Caco-2 (cell line): ENCODE results near the gene AMD1. TPM values are rescaled to one million over a fixed set of nuclear protein-coding genes. Genes with fewer than 3 reads are reported as not detected.
"Not testable (repeated sequence)": the region's sequence is repeated elsewhere in the genome, so short reads cannot be mapped to it uniquely, and the experiment has no call there.

Source experiments
- BruUV-seq: library from RNA; stranded (reverse); fragments of 400-500 nt; replicated peaks from 2 replicates; lab custom pipeline; 2021; lab: Mats Ljungman, UMichigan
- CTCF ChIA-PET: fragments of 300-600 bp; sonication (Branson Sonifier 250); formaldehyde crosslinking; loops from one replicate; lab custom pipeline; 2022; ENCODE audit warnings: antibody characterized with exemption; lab: Charles Lee
- POLR2A ChIA-PET: fragments of 300-600 bp; sonication (Branson Sonifier 250); formaldehyde crosslinking; loops from one replicate; lab custom pipeline; 2022; ENCODE audit warnings: antibody characterized with exemption; lab: Charles Lee
- DNase-seq, 2 experiments: peaks; one replicate each; pipeline versions ENCODE4 v3.0.0 to v3.0.0-alpha.2; 2020 to 2022
- H3K27me3 ChIP-seq: replicated peaks from 2 replicates; pipeline ENCODE4 v1.6.0; 2011; ENCODE audit warnings: low read length; ENCODE audit not compliant: control insufficient read depth, insufficient read depth
- H3K36me3 ChIP-seq: 2 replicates; pipeline ENCODE4 v1.5.1; 2011; ENCODE audit warnings: low read length; ENCODE audit not compliant: control insufficient read depth, insufficient read depth
- H3K4me1 ChIP-seq: fragments of 250-450 bp; sonication (Bioruptor Pico); 2 replicates; pipeline ENCODE4 v1.5.1; 2020; ENCODE audit warnings: mild to moderate bottlenecking
- H3K4me3 ChIP-seq: 2 replicates; pipeline ENCODE4 v1.5.1; 2011; ENCODE audit warnings: low read depth, mild to moderate bottlenecking, control low read depth, low read length
- H3K9me3 ChIP-seq: fragments of 250-450 bp; sonication (Bioruptor Pico); 2 replicates; pipeline ENCODE4 v1.5.1; 2020; ENCODE audit warnings: mild to moderate bottlenecking, moderate library complexity
- H3K27ac Mint-ChIP-seq: one replicate; pipeline ENCODE4 v1.8.0; 2022; ENCODE audit warnings: mixed read lengths; ENCODE audit not compliant: unreplicated experiment
- H3K27me3 Mint-ChIP-seq: one replicate; pipeline ENCODE4 v1.8.0; 2022; ENCODE audit warnings: mixed read lengths; ENCODE audit not compliant: insufficient read depth, unreplicated experiment
- H3K36me3 Mint-ChIP-seq: one replicate; pipeline ENCODE4 v1.8.0; 2022; ENCODE audit warnings: mild to moderate bottlenecking, mixed read lengths; ENCODE audit not compliant: insufficient read depth, unreplicated experiment
- H3K4me1 Mint-ChIP-seq: one replicate; pipeline ENCODE4 v1.8.0; 2022; ENCODE audit warnings: low read depth, mixed read lengths; ENCODE audit not compliant: unreplicated experiment
- H3K4me3 Mint-ChIP-seq: one replicate; pipeline ENCODE4 v1.8.0; 2022; ENCODE audit warnings: mild to moderate bottlenecking, moderate library complexity, mixed read lengths; ENCODE audit not compliant: unreplicated experiment
- H3K9me3 Mint-ChIP-seq: one replicate; pipeline ENCODE4 v1.8.0; 2022; ENCODE audit warnings: mixed read lengths; ENCODE audit not compliant: unreplicated experiment
- CTCF ChIP-seq, 2 experiments: fragments of 200-600 bp in 1 of 2; IDR thresholded peaks; 1 replicate in 1 of 2; 2 replicates in 1 of 2; pipeline versions ENCODE4 v1.5.1 to v1.8.0; 2011 to 2022; ENCODE audit warnings: antibody characterized with exemption in 1 of 2, control low read depth in 1 of 2, inconsistent platforms in 1 of 2, low read depth in 1 of 2, low read length in 1 of 2, mild to moderate bottlenecking in 1 of 2, moderate library complexity in 1 of 2; ENCODE audit not compliant: insufficient read depth in 1 of 2, severe bottlenecking in 1 of 2, unreplicated experiment in 1 of 2
- intact Hi-C: fragments of 100-400 bp; cut with micrococcal nuclease; formaldehyde crosslinking; loops from one replicate; pipeline ENCODE4 v1.10.0; 2022; ENCODE audit not compliant: unreplicated experiment
- total RNA-seq: library from RNA; stranded (reverse); gene quantifications from 2 replicates; pipeline ENCODE4 v1.2.3, GENCODE V29; 2022

AMD1 gene
- total RNA-seq, 1 experiment from 2014 or later = 90.0 TPM

GRCh38 chr6:110902091-110902490, 27.5 kb downstream of the AMD1 start:
- no peak overlapping the region for H3K27ac Mint-ChIP-seq
- no peak for DNase-seq
- BruUV-seq = no TSS peak
- peaks cover 43% of the 10 kb centered on the region for H3K9me3 Mint-ChIP-seq
- Histone ChIP-seq H3K4me1 (no peaks in the 10 kb centered on the region), H3K4me3 (no peak overlapping the region), H3K9me3 (peaks cover 4% of the 10 kb centered on the region; the same call in 1 of the 2 replicates), H3K36me3 (peaks cover 1% of the 10 kb centered on the region; the same call in 1 of the 2 replicates), H3K27me3 (no peaks in the 10 kb centered on the region)
- H3K36me3 Mint-ChIP-seq = peaks cover 84% of the 10 kb centered on the region
- no peak overlapping the region for H3K4me3 Mint-ChIP-seq
- peaks cover 5% of the 10 kb centered on the region for H3K4me1 Mint-ChIP-seq
- H3K27me3 Mint-ChIP-seq = no peaks in the 10 kb centered on the region
- intact Hi-C loops = no loop called here
- CTCF ChIA-PET = no interaction called here
- POLR2A ChIA-PET = no interaction called here
- no peak for TF ChIP-seq CTCF (IDR thresholded peaks at IDR 0.05; ENCODE audit: insufficient read depth in 1 of 2, low read depth in 1 of 2, low read length in 1 of 2, severe bottlenecking in 1 of 2, unreplicated experiment in 1 of 2)

- H3K9me3 ChIP-seq, CTCF ChIA-PET, H3K27ac Mint-ChIP-seq, H3K27me3 ChIP-seq, H3K4me1 ChIP-seq, H3K4me1 Mint-ChIP-seq, BruUV-seq, H3K27me3 Mint-ChIP-seq, H3K4me3 Mint-ChIP-seq, intact Hi-C loops, POLR2A ChIA-PET, H3K4me3 ChIP-seq, DNase-seq, H3K36me3 ChIP-seq: not testable (repeated sequence)
- peaks cover 57% of the 10 kb centered on the region for H3K36me3 Mint-ChIP-seq
- H3K9me3 Mint-ChIP-seq = peaks cover 50% of the 10 kb centered on the region
These were observed 31.7 kb downstream of the AMD1 start for GRCh38 chr6:110906273-110906672.

GRCh38 chr6:110930781-110931180, 56.2 kb downstream of the AMD1 start:
- CTCF ChIA-PET = no interaction called here
- intact Hi-C loops = no loop called here
- no peaks in the 10 kb centered on the region for H3K36me3 ChIP-seq
- peaks cover 3% of the 10 kb centered on the region; the same call in 1 of the 2 replicates for H3K4me1 ChIP-seq
- Mint-ChIP-seq H3K4me1 (peaks cover 13% of the 10 kb centered on the region), H3K9me3 (no peaks in the 10 kb centered on the region), H3K4me3 (no peak overlapping the region), H3K27ac (no peak overlapping the region), H3K36me3 (no peaks in the 10 kb centered on the region), H3K27me3 (no peaks in the 10 kb centered on the region)
- no peak for DNase-seq
- no peak for TF ChIP-seq CTCF (IDR thresholded peaks at IDR 0.05; ENCODE audit: insufficient read depth in 1 of 2, low read depth in 1 of 2, low read length in 1 of 2, severe bottlenecking in 1 of 2, unreplicated experiment in 1 of 2)
- POLR2A ChIA-PET = no interaction called here
- no peaks in the 10 kb centered on the region for H3K27me3 ChIP-seq
- no TSS peak for BruUV-seq
- H3K4me3 ChIP-seq = no peak overlapping the region
- no peaks in the 10 kb centered on the region for H3K9me3 ChIP-seq

- POLR2A ChIA-PET = no interaction called here
- Mint-ChIP-seq H3K36me3 (no peaks in the 10 kb centered on the region), H3K27ac (no peak overlapping the region), H3K27me3 (no peaks in the 10 kb centered on the region), H3K4me3 (no peak overlapping the region), H3K4me1 (peaks cover 7% of the 10 kb centered on the region), H3K9me3 (no peaks in the 10 kb centered on the region)
- no peaks in the 10 kb centered on the region for H3K36me3 ChIP-seq
- no peak overlapping the region for H3K4me3 ChIP-seq
- H3K27me3 ChIP-seq = no peaks in the 10 kb centered on the region
- no peak for DNase-seq
- peaks cover 3% of the 10 kb centered on the region; the same call in 1 of the 2 replicates for H3K4me1 ChIP-seq
- intact Hi-C loops = no loop called here
- TF ChIP-seq CTCF (IDR thresholded peaks at IDR 0.05; ENCODE audit: insufficient read depth in 1 of 2, low read depth in 1 of 2, low read length in 1 of 2, severe bottlenecking in 1 of 2, unreplicated experiment in 1 of 2) = no peak
- no peaks in the 10 kb centered on the region for H3K9me3 ChIP-seq
- CTCF ChIA-PET = no interaction called here
- BruUV-seq = no TSS peak
These were observed 59.3 kb downstream of the AMD1 start for GRCh38 chr6:110933912-110934311.
